ENCODE results near the gene ARHGAP8. TPM values are rescaled to one million over a fixed set of nuclear protein-coding genes. Genes with fewer than 3 reads are reported as not detected.

Gene ARHGAP8
- total RNA-seq, 4 donors from 2014 or later = 1.5 to 6.9 (median 4.2) TPM

DNA sequence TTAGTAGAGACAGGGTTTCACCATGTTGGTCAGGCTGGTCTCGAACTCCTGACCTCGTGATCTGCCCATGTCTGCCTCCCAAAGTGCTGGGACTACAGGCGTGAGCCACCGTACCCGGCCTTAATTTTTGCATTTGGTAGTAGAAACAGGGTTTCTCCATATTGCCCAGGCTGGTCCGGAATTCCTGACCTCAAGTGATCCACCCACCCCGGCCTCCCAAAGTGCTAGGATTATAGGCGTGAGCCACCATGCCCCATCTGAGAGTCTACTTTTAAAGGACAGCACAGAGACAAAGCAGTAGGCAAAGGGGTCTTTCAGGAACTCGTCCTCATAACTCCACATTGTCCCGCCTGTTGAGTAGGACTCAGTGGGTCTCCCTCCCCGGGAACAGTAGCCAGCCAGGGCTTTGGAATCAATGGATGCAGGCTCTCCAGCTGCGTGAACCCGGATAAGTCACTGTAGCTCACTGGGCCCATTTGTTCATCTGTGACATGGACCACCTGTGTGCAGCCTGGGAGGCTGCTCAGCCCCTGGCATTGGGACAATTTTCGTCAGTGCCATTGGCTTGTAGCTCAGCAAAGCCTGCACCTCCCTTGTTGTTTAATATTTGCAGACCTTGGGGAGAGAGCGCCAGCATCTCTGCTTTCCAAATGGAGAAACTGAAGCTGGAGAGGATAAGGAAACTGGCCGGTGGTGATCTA, 86.1 kb downstream of the ARHGAP8 start:
- DNase-seq (ENCODE audit: low spot score in 2 of 2) = no peak
- TF ChIP-seq CTCF (IDR thresholded peaks at IDR 0.05) (no peak), EP300 (IDR thresholded peaks at IDR 0.05) (no peak), POLR2A (IDR thresholded peaks at IDR 0.05) (no peak), POLR2AphosphoS5 (IDR thresholded peaks at IDR 0.05) (no peak)
- Histone ChIP-seq H3K27ac (no peak overlapping the region), H3K4me3 (no peak overlapping the region), H3K9me3 (peaks cover 8% of the 10 kb centered on the region), H3K4me1 (no peaks in the 10 kb centered on the region), H3K27me3 (no peaks in the 10 kb centered on the region), H3K36me3 (no peaks in the 10 kb centered on the region)
- 88% methylated on average over 16 of the region's 16 CpGs for WGBS

GRCh38 chr22:44839061-44839460, 86.7 kb downstream of the ARHGAP8 start:
- Histone ChIP-seq H3K36me3 (no peaks in the 10 kb centered on the region), H3K27ac (no peak overlapping the region), H3K9me3 (peaks cover 8% of the 10 kb centered on the region), H3K4me1 (no peaks in the 10 kb centered on the region), H3K4me3 (no peak overlapping the region), H3K27me3 (no peaks in the 10 kb centered on the region)
- DNase-seq (ENCODE audit: low spot score in 2 of 2) = no peak
- 40% methylated on average over 2 of the region's 7 CpGs for WGBS
- TF ChIP-seq EP300 (IDR thresholded peaks at IDR 0.05) (no peak), POLR2A (IDR thresholded peaks at IDR 0.05) (no peak), CTCF (IDR thresholded peaks at IDR 0.05) (no peak), POLR2AphosphoS5 (IDR thresholded peaks at IDR 0.05) (no peak)

DNA sequence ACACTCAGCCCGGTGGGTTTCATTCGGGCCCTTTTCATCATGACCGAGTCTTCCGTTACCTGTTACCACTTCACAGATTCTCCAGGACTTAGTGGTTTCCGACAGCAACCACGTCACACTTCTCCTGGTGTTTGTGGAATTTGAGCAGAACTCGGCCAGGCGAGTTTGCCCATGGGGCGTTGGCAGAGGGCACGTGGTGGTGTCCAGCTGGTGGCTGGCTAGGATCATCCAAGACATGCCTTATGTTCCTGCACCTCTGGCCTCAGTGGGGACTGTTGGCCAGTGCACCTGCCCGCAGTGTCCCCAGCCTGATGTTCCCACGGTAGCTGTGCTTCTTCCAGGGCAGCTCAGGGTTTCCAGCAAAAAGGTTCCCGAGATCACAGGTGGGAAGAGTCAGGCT, 87.3 kb downstream of the ARHGAP8 start:
- peaks cover 5% of the 10 kb centered on the region for H3K9me3 ChIP-seq
- no peak overlapping the region for H3K27ac ChIP-seq
- no peaks in the 10 kb centered on the region for H3K27me3 ChIP-seq
- H3K36me3 ChIP-seq = no peaks in the 10 kb centered on the region
- WGBS = 85% methylated on average over 11 of the region's 13 CpGs
- H3K4me3 ChIP-seq = no peak overlapping the region
- DNase-seq (ENCODE audit: low spot score in 2 of 2) = no peak
- no peaks in the 10 kb centered on the region for H3K4me1 ChIP-seq
- TF ChIP-seq POLR2A (IDR thresholded peaks at IDR 0.05) = no peak
- no peak for TF ChIP-seq CTCF (IDR thresholded peaks at IDR 0.05)
- no peak for TF ChIP-seq POLR2AphosphoS5 (IDR thresholded peaks at IDR 0.05)
- TF ChIP-seq EP300 (IDR thresholded peaks at IDR 0.05) = no peak

- Histone ChIP-seq H3K27me3 (no peaks in the 10 kb centered on the region), H3K36me3 (no peaks in the 10 kb centered on the region), H3K27ac (no peak overlapping the region), H3K9me3 (no peaks in the 10 kb centered on the region), H3K4me3 (no peak overlapping the region), H3K4me1 (no peaks in the 10 kb centered on the region)
- WGBS = 77% methylated on average over 30 of the region's 30 CpGs
- DNase-seq (ENCODE audit: low spot score in 2 of 2) = no peak
- TF ChIP-seq POLR2AphosphoS5 (IDR thresholded peaks at IDR 0.05) (no peak), CTCF (IDR thresholded peaks at IDR 0.05) (no peak), POLR2A (IDR thresholded peaks at IDR 0.05) (no peak), EP300 (IDR thresholded peaks at IDR 0.05) (no peak)
Measured at GRCh38 chr22:44840611-44841322, 88.4 kb downstream of the ARHGAP8 start.

- WGBS = 92% methylated on average over 4 of the region's 7 CpGs
- Histone ChIP-seq H3K4me1 (no peaks in the 10 kb centered on the region), H3K36me3 (no peaks in the 10 kb centered on the region), H3K9me3 (no peaks in the 10 kb centered on the region), H3K27ac (no peak overlapping the region), H3K4me3 (no peak overlapping the region), H3K27me3 (no peaks in the 10 kb centered on the region)
- DNase-seq (ENCODE audit: low spot score in 2 of 2) = no peak
- TF ChIP-seq POLR2A (IDR thresholded peaks at IDR 0.05) = no peak
- no peak for TF ChIP-seq EP300 (IDR thresholded peaks at IDR 0.05)
- TF ChIP-seq CTCF (IDR thresholded peaks at IDR 0.05) = no peak
- TF ChIP-seq POLR2AphosphoS5 (IDR thresholded peaks at IDR 0.05) = no peak
Measured at GRCh38 chr22:44842417-44842816, 90.0 kb downstream of the ARHGAP8 start.
